Kidney capillary endothelial cell (primary cell): ENCODE results near the gene MYBPC1.

ENCODE experiments used
- DNase-seq: peaks from one replicate; pipeline ENCODE4 v3.0.0-alpha.2; 2018; ENCODE audit warnings: low spot score

Gene MYBPC1

GRCh38 chr12:101604132-101604531, 9.4 kb downstream of the MYBPC1 start:
- DNase-seq: no peak

GRCh38 chr12:101607894-101608293, 13.1 kb downstream of the MYBPC1 start:
- no peak for DNase-seq

GRCh38 chr12:101608301-101609133, 13.7 kb downstream of the MYBPC1 start:
- no peak for DNase-seq

- no peak for DNase-seq
Measured at GRCh38 chr12:101609198-101609597, 14.4 kb downstream of the MYBPC1 start.

- no peak for DNase-seq
Measured at GRCh38 chr12:101612160-101612916, 17.6 kb downstream of the MYBPC1 start.

GRCh38 chr12:101616027-101616494, 21.3 kb downstream of the MYBPC1 start:
- no peak for DNase-seq

- no peak for DNase-seq
Measured at GRCh38 chr12:101619026-101619786, 24.4 kb downstream of the MYBPC1 start.

GRCh38 chr12:101619858-101620761, 25.3 kb downstream of the MYBPC1 start:
- no peak for DNase-seq

GRCh38 chr12:101620762-101621133, 26.0 kb downstream of the MYBPC1 start:
- no peak for DNase-seq

GRCh38 chr12:101628676-101629075, 33.9 kb downstream of the MYBPC1 start:
- no peak for DNase-seq

GRCh38 chr12:101634724-101635123, 40.0 kb downstream of the MYBPC1 start:
- DNase-seq: no peak

- DNase-seq: peak; percentile 16
Measured at GRCh38 chr12:101637936-101638335, 43.2 kb downstream of the MYBPC1 start.

GRCh38 chr12:101642115-101643067, 47.6 kb downstream of the MYBPC1 start:
- DNase-seq: no peak

- no peak for DNase-seq
Measured at GRCh38 chr12:101647711-101648110, 52.9 kb downstream of the MYBPC1 start.

- no peak for DNase-seq
Measured at GRCh38 chr12:101648195-101648594, 53.4 kb downstream of the MYBPC1 start.

- DNase-seq: no peak
Measured at GRCh38 chr12:101650346-101651117, 55.8 kb downstream of the MYBPC1 start.

GRCh38 chr12:101653030-101653429, 58.3 kb downstream of the MYBPC1 start:
- no peak for DNase-seq

GRCh38 chr12:101653503-101653902, 58.7 kb downstream of the MYBPC1 start:
- no peak for DNase-seq

GRCh38 chr12:101654442-101654841, 59.7 kb downstream of the MYBPC1 start:
- DNase-seq: no peak
